K562 (cell line): ENCODE data around the gene KIF9. TPM values are rescaled to one million over a fixed set of nuclear protein-coding genes. Genes with fewer than 3 reads are reported as not detected.
A peak's percentile ranks its signal among the peaks of the same experiment; 100 is the strongest.

Experiments
- ATAC-seq: fragments of 200-7000 bp; cut with Tn5 transposase; 3 replicates; pipeline ENCODE4 v1.9.1; 2020; ENCODE audit warnings: moderate library complexity
- BruUV-seq: library from RNA; stranded (reverse); fragments of 400-500 nt; replicated peaks from 2 replicates; lab custom pipeline; 2021; lab: Mats Ljungman, UMichigan
- CTCF ChIA-PET: fragments of 300-600 bp; formaldehyde crosslinking; extraction: SDS; loops from one replicate; lab custom pipeline; 2021; ENCODE audit warnings: low intra/inter-chr PET ratio; lab: Yijun Ruan, JAX
- POLR2A ChIA-PET: fragments of 300-600, 350-650 bp; sonication (Branson Sonifier 250); formaldehyde crosslinking; extraction: SDS; loops from one replicate; lab custom pipeline; 2021; ENCODE audit warnings: antibody characterized with exemption, inconsistent platforms; lab: Yijun Ruan, JAX
- DNase-seq, 4 experiments: peaks; one replicate each; pipeline versions ENCODE4 v3.0.0 to v3.0.0-alpha.2; 2011 to 2018; ENCODE audit warnings: low spot score in 3 of 4, mixed read lengths in 3 of 4; ENCODE audit errors: extremely low read depth in 1 of 4
- FAIRE-seq: peaks from 2 replicates; lab custom pipeline; 2011; peaks lifted over from hg19 to GRCh38; lab: Jason Lieb, UNC
- H2AFZ ChIP-seq: 2 replicates; pipeline ENCODE4 v1.6.0; 2011; ENCODE audit warnings: low read depth, low read length, control low read depth, inconsistent platforms
- H3K27ac ChIP-seq: fragments of 200-600 bp; 3 replicates; pipeline ENCODE4 v1.8.0; 2011; ENCODE audit warnings: low read depth, mild to moderate bottlenecking, control low read depth, inconsistent platforms, low read length, moderate library complexity, mixed read lengths; ENCODE audit errors: extremely low read depth
- H3K27me3 ChIP-seq, 2 experiments: fragments of 300-600 bp in 1 of 2; 2 replicates in 1 of 2; 3 replicates in 1 of 2; pipeline versions ENCODE4 v1.6.0 to v1.8.0; 2011; ENCODE audit warnings: inconsistent platforms in 2 of 2, low read length in 2 of 2, mild to moderate bottlenecking in 1 of 2, mixed read lengths in 1 of 2, moderate library complexity in 1 of 2; ENCODE audit not compliant: control insufficient read depth in 2 of 2, insufficient read depth in 2 of 2
- H3K36me3 ChIP-seq: fragments of 300-600 bp; 3 replicates; pipeline ENCODE4 v1.8.0; 2011; ENCODE audit warnings: mild to moderate bottlenecking, low read length, inconsistent platforms; ENCODE audit not compliant: control insufficient read depth, insufficient read depth
- H3K4me1 ChIP-seq, 2 experiments: fragments of 200-600 bp in 1 of 2; replicated peaks in 1 of 2; 2 replicates in 1 of 2; 3 replicates in 1 of 2; pipeline versions ENCODE4 v1.5.1 to v1.8.0; 2011; ENCODE audit warnings: inconsistent platforms in 2 of 2, low read length in 2 of 2, mild to moderate bottlenecking in 1 of 2, mixed read lengths in 1 of 2, moderate library complexity in 1 of 2; ENCODE audit not compliant: control insufficient read depth in 2 of 2, insufficient read depth in 2 of 2
- H3K4me2 ChIP-seq: 2 replicates; pipeline ENCODE4 v1.6.1; 2011; ENCODE audit warnings: low read length, control low read depth, inconsistent platforms, mixed read lengths; ENCODE audit not compliant: insufficient read depth
- H3K4me3 ChIP-seq: fragments of 200-600 bp; sonication (generic), shearing (Covaris generic); 2 replicates; pipeline ENCODE4 v1.5.1; 2016; ENCODE audit warnings: control low read depth, inconsistent platforms
- H3K79me2 ChIP-seq: fragments of 200-600 bp; 3 replicates; pipeline ENCODE4 v1.8.0; 2011; ENCODE audit warnings: low read length, inconsistent platforms; ENCODE audit not compliant: control insufficient read depth, insufficient read depth
- H3K9ac ChIP-seq, 2 experiments: 2 replicates each; pipeline versions ENCODE4 v1.6.0 to v1.6.1; 2011; ENCODE audit warnings: low read depth in 2 of 2, low read length in 2 of 2, control low read depth in 1 of 2, inconsistent platforms in 1 of 2, mild to moderate bottlenecking in 1 of 2, mixed read lengths in 1 of 2; ENCODE audit not compliant: insufficient read depth in 1 of 2
- H3K9me1 ChIP-seq: one replicate; pipeline ENCODE4 v1.6.0; 2011; ENCODE audit warnings: inconsistent platforms, mild to moderate bottlenecking, low read length, moderate library complexity; ENCODE audit not compliant: control insufficient read depth, insufficient read depth
- H3K9me3 ChIP-seq: replicated peaks from 2 replicates; pipeline ENCODE4 v1.5.1; 2011; ENCODE audit warnings: low read depth, low read length, inconsistent platforms; ENCODE audit not compliant: control insufficient read depth, insufficient read depth
- H4K20me1 ChIP-seq: replicated peaks from 2 replicates; pipeline ENCODE4 v1.6.1; 2011; ENCODE audit warnings: low read length, inconsistent platforms, mixed read lengths; ENCODE audit not compliant: control insufficient read depth, insufficient read depth
- C11orf30 ChIP-seq: fragments of 450-650 bp; IDR thresholded peaks from 2 replicates; pipeline ENCODE4 v1.6.1; 2016; ENCODE audit warnings: low read depth, mild to moderate bottlenecking
- MAFF ChIP-seq: IDR thresholded peaks from 2 replicates; pipeline ENCODE4 v1.6.1; 2012; ENCODE audit warnings: low read length, improper control_type of control experiment
- MAFG ChIP-seq: fragments of 450-650 bp; conservative IDR thresholded peaks from 2 replicates; pipeline ENCODE4 v1.6.1; 2016; ENCODE audit warnings: missing genetic modification characterization, missing compliant biosample characterization
- MAFK ChIP-seq: IDR thresholded peaks from 2 replicates; pipeline ENCODE4 v1.6.1; 2011; ENCODE audit warnings: low read length, improper control_type of control experiment
- MTA1 ChIP-seq: fragments of 450-650 bp; IDR thresholded peaks from 2 replicates; pipeline ENCODE4 v1.6.1; 2017; ENCODE audit warnings: borderline replicate concordance
- RBM15 ChIP-seq: fragments of 200-400 bp; formaldehyde crosslinking; IDR thresholded peaks from 2 replicates; pipeline ENCODE4 v1.6.1; 2018; ENCODE audit warnings: mild to moderate bottlenecking, low read length, moderate library complexity; ENCODE audit not compliant: insufficient read depth
- ZNF316 ChIP-seq: fragments of 450-650 bp; IDR thresholded peaks from 2 replicates; pipeline ENCODE4 v1.6.1; 2016
- in situ Hi-C: fragments of 300-500 bp; cut with MboI; formaldehyde crosslinking; loops from 4 replicates; pipeline ENCODE4 v1.15.0; 2018; ENCODE audit warnings: inconsistent platforms, mixed read lengths
- intact Hi-C: fragments of 100-400 bp; cut with micrococcal nuclease; formaldehyde crosslinking; loops from 2 replicates; pipeline ENCODE4 v1.14.2; 2022
- polyA plus RNA-seq, 8 experiments: library from polyadenylated mRNA; depleted of rRNA in 4 of 8; stranded (reverse) in 5 of 8; unstranded in 3 of 8; fragments of >200 nt; fragmentation: Nextera tagmentation in 2 of 8; fragmentation: Illumina TruSeq in 1 of 8; extraction: Ambion mirVana in 2 of 8; extraction: Trizol in 1 of 8; gene quantifications; 2 replicates each; pipeline versions ENCODE4 v1.2.1 to v1.2.3, GENCODE V29; 2011 to 2014; ENCODE audit warnings: inconsistent platforms in 1 of 8, missing spikeins in 1 of 8
- total RNA-seq, 7 experiments: library from RNA; depleted of rRNA in 6 of 7; stranded (reverse); fragments of >200 nt in 6 of 7; fragmentation: Illumina TruSeq in 2 of 7; extraction: Trizol in 2 of 7; gene quantifications; 2 replicates each; pipeline versions ENCODE4 v1.2.1 to v1.2.3, GENCODE V29; 2011 to 2021; ENCODE audit warnings: low replicate concordance in 1 of 7
- TF ChIP-seq, protein P1 (sequence below): fragments of 250-450 bp; sonication (Bioruptor Pico); IDR thresholded peaks from 2 replicates; pipeline ENCODE4 v1.5.0; 2021
- TF ChIP-seq, protein P2 (sequence below), 2 experiments: fragments of 450-650 bp; IDR thresholded peaks; 2 replicates each; pipeline ENCODE4 v1.6.1; 2016; ENCODE audit warnings: mild to moderate bottlenecking in 2 of 2, borderline replicate concordance in 1 of 2, low read depth in 1 of 2, moderate library complexity in 1 of 2

The KIF9 gene
- total and polyA plus RNA-seq, 9 of the 15 experiments (the other 6 are each of a cell fraction or from before 2014, with no cell fraction given): 16.9 to 56.9 (median 25.0) TPM

DNA sequence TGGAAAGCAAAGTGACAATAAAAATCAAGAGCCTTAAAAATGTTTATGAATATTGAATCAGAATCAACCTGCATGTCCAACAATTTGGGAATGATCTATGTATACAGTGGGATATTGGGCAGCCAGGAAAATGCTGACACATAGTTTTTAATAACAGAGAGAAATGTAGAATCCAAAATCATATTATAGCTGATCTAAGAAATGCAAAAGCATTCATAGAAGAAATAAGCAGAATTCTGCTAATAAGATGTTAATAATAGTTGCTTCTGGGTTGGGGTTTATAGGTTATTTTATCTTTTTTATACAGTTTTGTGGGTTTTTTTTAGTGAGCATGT, 15.1 kb downstream of the KIF9 start:
- FAIRE-seq: no peak
- Histone ChIP-seq H3K4me1 (peaks cover 8 to 13% of the 10 kb centered on the region in 2 experiments; a peak in 4 of 5 replicates), H3K27me3 (no peaks in the 10 kb centered on the region), H3K79me2 (no peaks in the 10 kb centered on the region)
- CTCF ChIA-PET: no interaction called here
- no peak for TF ChIP-seq RBM15
- no peak for TF ChIP-seq MTA1
- TF ChIP-seq, protein P1, sequence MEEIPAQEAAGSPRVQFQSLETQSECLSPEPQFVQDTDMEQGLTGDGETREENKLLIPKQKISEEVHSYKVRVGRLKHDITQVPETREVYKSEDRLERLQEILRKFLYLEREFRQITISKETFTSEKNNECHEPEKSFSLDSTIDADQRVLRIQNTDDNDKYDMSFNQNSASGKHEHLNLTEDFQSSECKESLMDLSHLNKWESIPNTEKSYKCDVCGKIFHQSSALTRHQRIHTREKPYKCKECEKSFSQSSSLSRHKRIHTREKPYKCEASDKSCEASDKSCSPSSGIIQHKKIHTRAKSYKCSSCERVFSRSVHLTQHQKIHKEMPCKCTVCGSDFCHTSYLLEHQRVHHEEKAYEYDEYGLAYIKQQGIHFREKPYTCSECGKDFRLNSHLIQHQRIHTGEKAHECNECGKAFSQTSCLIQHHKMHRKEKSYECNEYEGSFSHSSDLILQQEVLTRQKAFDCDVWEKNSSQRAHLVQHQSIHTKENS (CRISPR knock-in tag): no peak
- peak; percentile 93 for TF ChIP-seq MAFG (tag)
- TF ChIP-seq MAFK: peak; percentile 97
- TF ChIP-seq C11orf30: peak; percentile 96
- peak; percentile 98 for TF ChIP-seq ZNF316
- TF ChIP-seq, protein P2, sequence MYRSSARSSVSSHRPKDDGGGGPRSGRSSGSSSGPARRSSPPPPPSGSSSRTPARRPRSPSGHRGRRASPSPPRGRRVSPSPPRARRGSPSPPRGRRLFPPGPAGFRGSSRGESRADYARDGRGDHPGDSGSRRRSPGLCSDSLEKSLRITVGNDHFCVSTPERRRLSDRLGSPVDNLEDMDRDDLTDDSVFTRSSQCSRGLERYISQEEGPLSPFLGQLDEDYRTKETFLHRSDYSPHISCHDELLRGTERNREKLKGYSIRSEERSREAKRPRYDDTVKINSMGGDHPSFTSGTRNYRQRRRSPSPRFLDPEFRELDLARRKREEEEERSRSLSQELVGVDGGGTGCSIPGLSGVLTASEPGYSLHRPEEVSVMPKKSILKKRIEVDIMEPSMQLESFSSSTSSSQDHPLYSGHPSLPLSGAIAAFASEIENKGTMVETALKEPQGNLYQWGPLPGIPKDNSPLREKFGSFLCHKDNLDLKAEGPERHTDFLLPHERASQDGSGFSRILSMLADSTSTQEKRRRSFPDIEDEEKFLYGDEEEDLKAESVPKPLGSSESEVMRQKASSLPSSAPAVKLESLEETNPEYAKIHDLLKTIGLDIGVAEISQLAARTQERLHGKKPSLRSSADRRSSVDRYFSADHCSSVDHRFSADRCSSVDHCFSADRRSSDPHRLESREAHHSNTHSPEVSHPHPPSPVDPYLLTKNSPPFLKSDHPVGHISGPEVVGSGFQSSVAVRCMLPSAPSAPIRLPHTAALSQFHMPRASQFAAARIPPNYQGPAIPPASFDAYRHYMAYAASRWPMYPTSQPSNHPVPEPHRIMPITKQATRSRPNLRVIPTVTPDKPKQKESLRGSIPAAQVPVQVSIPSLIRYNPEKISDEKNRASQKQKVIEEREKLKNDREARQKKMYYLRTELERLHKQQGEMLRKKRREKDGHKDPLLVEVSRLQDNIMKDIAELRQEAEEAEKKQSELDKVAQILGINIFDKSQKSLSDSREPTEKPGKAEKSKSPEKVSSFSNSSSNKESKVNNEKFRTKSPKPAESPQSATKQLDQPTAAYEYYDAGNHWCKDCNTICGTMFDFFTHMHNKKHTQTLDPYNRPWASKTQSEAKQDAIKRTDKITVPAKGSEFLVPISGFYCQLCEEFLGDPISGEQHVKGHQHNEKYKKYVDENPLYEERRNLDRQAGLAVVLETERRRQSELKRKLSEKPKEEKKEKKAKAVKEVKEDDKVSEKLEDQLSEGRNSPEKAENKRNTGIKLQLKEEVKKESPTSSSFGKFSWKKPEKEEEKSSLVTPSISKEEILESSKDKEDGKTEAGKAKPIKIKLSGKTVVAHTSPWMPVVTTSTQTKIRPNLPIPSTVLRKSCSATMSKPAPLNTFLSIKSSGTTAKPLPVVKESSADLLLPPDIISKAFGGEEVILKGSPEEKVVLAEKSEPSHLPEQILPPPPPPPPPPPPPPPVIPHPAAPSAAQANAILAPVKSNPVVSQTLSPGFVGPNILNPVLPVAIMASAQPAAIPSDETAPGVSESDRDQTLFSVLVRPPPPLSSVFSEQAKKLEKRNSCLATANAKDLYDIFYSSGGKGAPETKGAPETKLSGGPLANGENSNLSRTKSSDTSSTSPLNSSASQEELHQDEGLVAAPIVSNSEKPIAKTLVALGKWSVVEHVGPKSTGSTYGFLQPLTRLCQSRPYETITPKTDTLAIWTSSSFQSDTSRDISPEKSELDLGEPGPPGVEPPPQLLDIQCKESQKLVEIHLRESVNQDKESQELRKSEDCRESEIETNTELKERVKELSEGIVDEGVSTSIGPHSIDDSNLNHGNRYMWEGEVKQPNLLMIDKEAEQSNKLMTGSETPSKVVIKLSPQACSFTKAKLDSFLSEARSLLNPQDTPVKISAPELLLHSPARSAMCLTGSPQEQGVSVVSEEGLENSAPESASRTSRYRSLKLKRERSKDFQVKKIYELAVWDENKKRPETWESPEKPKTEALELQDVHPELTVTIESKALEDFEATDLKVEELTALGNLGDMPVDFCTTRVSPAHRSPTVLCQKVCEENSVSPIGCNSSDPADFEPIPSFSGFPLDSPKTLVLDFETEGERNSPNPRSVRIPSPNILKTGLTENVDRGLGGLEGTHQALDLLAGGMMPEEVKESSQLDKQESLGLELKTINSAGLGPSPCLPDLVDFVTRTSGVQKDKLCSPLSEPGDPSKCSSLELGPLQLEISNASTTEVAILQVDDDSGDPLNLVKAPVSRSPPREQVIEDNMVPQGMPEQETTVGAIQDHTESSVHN (IDR thresholded peaks at IDR 0.05; ENCODE audit: borderline replicate concordance in 1 of 2, low read depth in 1 of 2): no peak
- TF ChIP-seq MAFF: peak; percentile 96
- TF ChIP-seq, all 486 proteins: peak for 5
- H3K36me3 ChIP-seq: no peaks in the 10 kb centered on the region
- H3K9me1 ChIP-seq: no peaks in the 10 kb centered on the region
- H3K9ac ChIP-seq: no peak overlapping the region
- BruUV-seq: no TSS peak
- DNase-seq (no peak), ATAC-seq (no peak)
- intact Hi-C loops: no loop called here
- H3K27ac ChIP-seq: no peak overlapping the region
- no peaks in the 10 kb centered on the region for H4K20me1 ChIP-seq
- no peaks in the 10 kb centered on the region for H3K9me3 ChIP-seq
- H3K4me2 ChIP-seq: peak overlapping the region; percentile 9; the same call in 1 of the 2 replicates
- POLR2A ChIA-PET: interaction anchor here (0.6 to 1.9 kb wide), 6 partner anchors 9 to 66 kb away, joined by 3 to 7 read pairs (median 4); no protein-coding TSS in a partner anchor
- in situ Hi-C loops: no loop called here
- H2AFZ ChIP-seq: peak overlapping the region; percentile 23; the same call in 1 of the 2 replicates
- H3K4me3 ChIP-seq: no peak overlapping the region
